K562 (cell line): ENCODE measurements around the gene SAPCD1. TPM values are rescaled to one million over a fixed set of nuclear protein-coding genes. Genes with fewer than 3 reads are reported as not detected.
A peak's percentile ranks its signal among the peaks of the same experiment; 100 is the strongest.

Experiments
- FOS ChIP-seq: IDR thresholded peaks from 3 replicates; pipeline ENCODE4 v1.6.1; 2011; ENCODE audit not compliant: insufficient read length; ENCODE audit errors: extremely low read depth
- HNRNPK ChIP-seq: fragments of 200-400 bp; formaldehyde crosslinking; IDR thresholded peaks from one replicate; pipeline ENCODE4 v1.6.1; 2018; ENCODE audit warnings: mild to moderate bottlenecking, low read depth, low read length; ENCODE audit not compliant: poor library complexity, severe bottlenecking
- KDM4B ChIP-seq, 2 experiments: fragments of 450-650 bp in 1 of 2; sonication (generic) in 1 of 2; IDR thresholded peaks; 2 replicates each; pipeline ENCODE4 v1.6.1; 2016 to 2017; ENCODE audit warnings: borderline replicate concordance in 2 of 2, antibody characterized with exemption in 1 of 2, low read depth in 1 of 2, mild to moderate bottlenecking in 1 of 2
- LEF1 ChIP-seq: fragments of 450-650 bp; IDR thresholded peaks from 2 replicates; pipeline ENCODE4 v1.6.1; 2016; ENCODE audit warnings: mild to moderate bottlenecking
- MEIS2 ChIP-seq: fragments of 450-650 bp; IDR thresholded peaks from 2 replicates; pipeline ENCODE4 v1.6.1; 2014; ENCODE audit warnings: mild to moderate bottlenecking; ENCODE audit not compliant: partially characterized antibody
- RHOXF2B ChIP-seq: fragments of 250-450 bp; sonication (Bioruptor Pico); conservative IDR thresholded peaks from 2 replicates; pipeline ENCODE4 v1.5.1; 2021
- SMARCB1 ChIP-seq: IDR thresholded peaks from 2 replicates; pipeline ENCODE4 v1.6.1; 2011; ENCODE audit warnings: improper control_type of control experiment, low read depth; ENCODE audit not compliant: insufficient read length
- SRSF3 ChIP-seq: fragments of 200-400 bp; formaldehyde crosslinking; IDR thresholded peaks from 2 replicates; pipeline ENCODE4 v1.6.1; 2016; ENCODE audit warnings: mild to moderate bottlenecking, low read length, moderate library complexity; ENCODE audit not compliant: insufficient read depth
- polyA plus RNA-seq, 8 experiments: library from polyadenylated mRNA; depleted of rRNA in 4 of 8; stranded (reverse) in 5 of 8; unstranded in 3 of 8; fragments of >200 nt; fragmentation: Nextera tagmentation in 2 of 8; fragmentation: Illumina TruSeq in 1 of 8; extraction: Ambion mirVana in 2 of 8; extraction: Trizol in 1 of 8; gene quantifications; 2 replicates each; pipeline versions ENCODE4 v1.2.1 to v1.2.3, GENCODE V29; 2011 to 2014; ENCODE audit warnings: inconsistent platforms in 1 of 8, missing spikeins in 1 of 8
- total RNA-seq, 7 experiments: library from RNA; depleted of rRNA in 6 of 7; stranded (reverse); fragments of >200 nt in 6 of 7; fragmentation: Illumina TruSeq in 2 of 7; extraction: Trizol in 2 of 7; gene quantifications; 2 replicates each; pipeline versions ENCODE4 v1.2.1 to v1.2.3, GENCODE V29; 2011 to 2021; ENCODE audit warnings: low replicate concordance in 1 of 7
- TF ChIP-seq, protein P1 (sequence below): fragments of 450-650 bp; IDR thresholded peaks from 2 replicates; pipeline ENCODE4 v1.6.1; 2016; ENCODE audit warnings: borderline replicate concordance
- TF ChIP-seq, protein P2 (sequence below): fragments of 450-650 bp; IDR thresholded peaks from 2 replicates; pipeline ENCODE4 v1.6.1; 2017; ENCODE audit warnings: mild to moderate bottlenecking, moderate library complexity
- TF ChIP-seq, protein P3 (sequence below): fragments of 450-650 bp; formaldehyde crosslinking; IDR thresholded peaks from 2 replicates; pipeline ENCODE4 v1.4.0; 2022; ENCODE audit warnings: missing genetic modification characterization
- TF ChIP-seq, protein P4 (sequence below): sonication (generic); formaldehyde crosslinking; IDR thresholded peaks from 2 replicates; pipeline ENCODE4 v1.8.0; 2022; ENCODE audit warnings: mild to moderate bottlenecking, low read depth, missing genetic modification reagents
- TF ChIP-seq, protein P5 (sequence below): sonication (generic); IDR thresholded peaks from 2 replicates; pipeline ENCODE4 v1.6.1; 2016
- TF ChIP-seq, protein P6 (sequence below), 3 experiments: fragments of 200-800 bp in 1 of 3; sonication (Bioruptor generic) in 1 of 3; sonication (generic) in 1 of 3; formaldehyde crosslinking in 1 of 3; IDR thresholded peaks; 2 replicates each; pipeline versions ENCODE4 v1.6.1 to v1.8.0; 2016 to 2022; ENCODE audit warnings: mild to moderate bottlenecking in 2 of 3, missing compliant biosample characterization in 2 of 3, missing genetic modification characterization in 2 of 3, missing genetic modification reagents in 1 of 3
- TF ChIP-seq, protein P7 (sequence below): sonication (generic); formaldehyde crosslinking; IDR thresholded peaks from 2 replicates; pipeline ENCODE4 v1.9.0; 2022; ENCODE audit warnings: mild to moderate bottlenecking, missing genetic modification reagents

Gene SAPCD1
- total and polyA plus RNA-seq, 9 of the 15 experiments (the other 6 are each of a cell fraction or from before 2014, with no cell fraction given) = 2.6 to 30.2 (median 7.4) TPM

DNA sequence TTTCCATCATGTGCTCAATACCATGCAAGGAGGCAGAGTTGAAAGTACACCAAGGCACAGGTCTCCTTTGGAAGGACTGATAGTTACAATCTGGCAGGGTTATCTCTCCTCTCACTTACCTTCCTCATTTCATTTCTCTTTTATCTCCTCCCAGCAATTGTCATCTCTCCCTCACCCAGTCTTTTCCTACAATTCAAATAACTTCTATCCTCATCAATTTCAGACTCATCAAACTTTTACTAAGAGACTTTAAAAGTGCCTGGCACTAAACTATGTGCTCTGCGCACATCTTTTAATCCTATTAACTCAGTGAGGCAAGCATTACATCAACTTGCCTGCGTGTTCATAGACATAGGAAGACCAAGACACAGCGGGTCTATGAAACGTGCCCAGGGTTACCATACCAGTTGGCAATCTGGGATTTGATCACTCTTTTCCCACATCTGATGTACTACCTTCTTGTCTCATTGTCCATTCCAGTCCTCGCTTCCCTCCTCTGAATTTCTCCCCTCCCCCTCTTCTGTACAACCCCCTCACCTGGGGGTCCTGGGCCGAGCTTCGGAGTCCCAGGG, 31.9 kb downstream of the SAPCD1 start (continued):
- TF ChIP-seq, protein P1, sequence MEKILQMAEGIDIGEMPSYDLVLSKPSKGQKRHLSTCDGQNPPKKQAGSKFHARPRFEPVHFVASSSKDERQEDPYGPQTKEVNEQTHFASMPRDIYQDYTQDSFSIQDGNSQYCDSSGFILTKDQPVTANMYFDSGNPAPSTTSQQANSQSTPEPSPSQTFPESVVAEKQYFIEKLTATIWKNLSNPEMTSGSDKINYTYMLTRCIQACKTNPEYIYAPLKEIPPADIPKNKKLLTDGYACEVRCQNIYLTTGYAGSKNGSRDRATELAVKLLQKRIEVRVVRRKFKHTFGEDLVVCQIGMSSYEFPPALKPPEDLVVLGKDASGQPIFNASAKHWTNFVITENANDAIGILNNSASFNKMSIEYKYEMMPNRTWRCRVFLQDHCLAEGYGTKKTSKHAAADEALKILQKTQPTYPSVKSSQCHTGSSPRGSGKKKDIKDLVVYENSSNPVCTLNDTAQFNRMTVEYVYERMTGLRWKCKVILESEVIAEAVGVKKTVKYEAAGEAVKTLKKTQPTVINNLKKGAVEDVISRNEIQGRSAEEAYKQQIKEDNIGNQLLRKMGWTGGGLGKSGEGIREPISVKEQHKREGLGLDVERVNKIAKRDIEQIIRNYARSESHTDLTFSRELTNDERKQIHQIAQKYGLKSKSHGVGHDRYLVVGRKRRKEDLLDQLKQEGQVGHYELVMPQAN = no peak; the same call in 1 of the 2 replicates
- TF ChIP-seq MEIS2 (no peak), SRSF3 (no peak), SMARCB1 (peak; percentile 99), FOS (no peak), RHOXF2B (CRISPR knock-in tag) (no peak), KDM4B (IDR thresholded peaks at IDR 0.05; ENCODE audit: borderline replicate concordance in 2 of 2, low read depth in 1 of 2) (no peak), HNRNPK (no peak), LEF1 (0 out of 2 replicates have a peak, but pooled peaks have one; percentile 48)
- TF ChIP-seq, protein P2, sequence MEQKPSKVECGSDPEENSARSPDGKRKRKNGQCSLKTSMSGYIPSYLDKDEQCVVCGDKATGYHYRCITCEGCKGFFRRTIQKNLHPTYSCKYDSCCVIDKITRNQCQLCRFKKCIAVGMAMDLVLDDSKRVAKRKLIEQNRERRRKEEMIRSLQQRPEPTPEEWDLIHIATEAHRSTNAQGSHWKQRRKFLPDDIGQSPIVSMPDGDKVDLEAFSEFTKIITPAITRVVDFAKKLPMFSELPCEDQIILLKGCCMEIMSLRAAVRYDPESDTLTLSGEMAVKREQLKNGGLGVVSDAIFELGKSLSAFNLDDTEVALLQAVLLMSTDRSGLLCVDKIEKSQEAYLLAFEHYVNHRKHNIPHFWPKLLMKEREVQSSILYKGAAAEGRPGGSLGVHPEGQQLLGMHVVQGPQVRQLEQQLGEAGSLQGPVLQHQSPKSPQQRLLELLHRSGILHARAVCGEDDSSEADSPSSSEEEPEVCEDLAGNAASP = no peak
- TF ChIP-seq, protein P3, sequence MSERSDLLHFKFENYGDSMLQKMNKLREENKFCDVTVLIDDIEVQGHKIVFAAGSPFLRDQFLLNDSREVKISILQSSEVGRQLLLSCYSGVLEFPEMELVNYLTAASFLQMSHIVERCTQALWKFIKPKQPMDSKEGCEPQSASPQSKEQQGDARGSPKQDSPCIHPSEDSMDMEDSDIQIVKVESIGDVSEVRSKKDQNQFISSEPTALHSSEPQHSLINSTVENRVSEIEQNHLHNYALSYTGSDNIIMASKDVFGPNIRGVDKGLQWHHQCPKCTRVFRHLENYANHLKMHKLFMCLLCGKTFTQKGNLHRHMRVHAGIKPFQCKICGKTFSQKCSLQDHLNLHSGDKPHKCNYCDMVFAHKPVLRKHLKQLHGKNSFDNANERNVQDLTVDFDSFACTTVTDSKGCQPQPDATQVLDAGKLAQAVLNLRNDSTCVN (CRISPR knock-in tag) = no peak
- TF ChIP-seq, protein P4, sequence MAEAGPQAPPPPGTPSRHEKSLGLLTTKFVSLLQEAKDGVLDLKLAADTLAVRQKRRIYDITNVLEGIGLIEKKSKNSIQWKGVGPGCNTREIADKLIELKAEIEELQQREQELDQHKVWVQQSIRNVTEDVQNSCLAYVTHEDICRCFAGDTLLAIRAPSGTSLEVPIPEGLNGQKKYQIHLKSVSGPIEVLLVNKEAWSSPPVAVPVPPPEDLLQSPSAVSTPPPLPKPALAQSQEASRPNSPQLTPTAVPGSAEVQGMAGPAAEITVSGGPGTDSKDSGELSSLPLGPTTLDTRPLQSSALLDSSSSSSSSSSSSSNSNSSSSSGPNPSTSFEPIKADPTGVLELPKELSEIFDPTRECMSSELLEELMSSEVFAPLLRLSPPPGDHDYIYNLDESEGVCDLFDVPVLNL (CRISPR knock-in tag) = no peak
- TF ChIP-seq, protein P5, sequence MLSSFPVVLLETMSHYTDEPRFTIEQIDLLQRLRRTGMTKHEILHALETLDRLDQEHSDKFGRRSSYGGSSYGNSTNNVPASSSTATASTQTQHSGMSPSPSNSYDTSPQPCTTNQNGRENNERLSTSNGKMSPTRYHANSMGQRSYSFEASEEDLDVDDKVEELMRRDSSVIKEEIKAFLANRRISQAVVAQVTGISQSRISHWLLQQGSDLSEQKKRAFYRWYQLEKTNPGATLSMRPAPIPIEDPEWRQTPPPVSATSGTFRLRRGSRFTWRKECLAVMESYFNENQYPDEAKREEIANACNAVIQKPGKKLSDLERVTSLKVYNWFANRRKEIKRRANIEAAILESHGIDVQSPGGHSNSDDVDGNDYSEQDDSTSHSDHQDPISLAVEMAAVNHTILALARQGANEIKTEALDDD = peak; percentile 69
- TF ChIP-seq, protein P6, sequence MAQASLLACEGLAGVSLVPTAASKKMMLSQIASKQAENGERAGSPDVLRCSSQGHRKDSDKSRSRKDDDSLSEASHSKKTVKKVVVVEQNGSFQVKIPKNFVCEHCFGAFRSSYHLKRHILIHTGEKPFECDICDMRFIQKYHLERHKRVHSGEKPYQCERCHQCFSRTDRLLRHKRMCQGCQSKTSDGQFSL (CRISPR knock-in tag; IDR thresholded peaks at IDR 0.05) = no peak
- TF ChIP-seq, protein P6 (tag; IDR thresholded peaks at IDR 0.05) = no peak
- TF ChIP-seq, protein P7, sequence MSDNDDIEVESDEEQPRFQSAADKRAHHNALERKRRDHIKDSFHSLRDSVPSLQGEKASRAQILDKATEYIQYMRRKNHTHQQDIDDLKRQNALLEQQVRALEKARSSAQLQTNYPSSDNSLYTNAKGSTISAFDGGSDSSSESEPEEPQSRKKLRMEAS (CRISPR knock-in tag) = no peak
